Loucy (cell line): Measurements from ENCODE around the gene KLHDC8A.

Experiments
- EZH2phosphoT487 ChIP-seq: fragments of 200-600 bp; IDR thresholded peaks from 2 replicates; pipeline ENCODE4 v1.6.1; 2018; ENCODE audit warnings: antibody characterized with exemption, mild to moderate bottlenecking, moderate library complexity, borderline replicate concordance
- TF ChIP-seq, protein P1 (sequence below): fragments of 200-600 bp; sonication (generic); conservative IDR thresholded peaks from 2 replicates; pipeline ENCODE4 v1.5.1; 2014; ENCODE audit warnings: mild to moderate bottlenecking, antibody characterized with exemption, low read length

DNA sequence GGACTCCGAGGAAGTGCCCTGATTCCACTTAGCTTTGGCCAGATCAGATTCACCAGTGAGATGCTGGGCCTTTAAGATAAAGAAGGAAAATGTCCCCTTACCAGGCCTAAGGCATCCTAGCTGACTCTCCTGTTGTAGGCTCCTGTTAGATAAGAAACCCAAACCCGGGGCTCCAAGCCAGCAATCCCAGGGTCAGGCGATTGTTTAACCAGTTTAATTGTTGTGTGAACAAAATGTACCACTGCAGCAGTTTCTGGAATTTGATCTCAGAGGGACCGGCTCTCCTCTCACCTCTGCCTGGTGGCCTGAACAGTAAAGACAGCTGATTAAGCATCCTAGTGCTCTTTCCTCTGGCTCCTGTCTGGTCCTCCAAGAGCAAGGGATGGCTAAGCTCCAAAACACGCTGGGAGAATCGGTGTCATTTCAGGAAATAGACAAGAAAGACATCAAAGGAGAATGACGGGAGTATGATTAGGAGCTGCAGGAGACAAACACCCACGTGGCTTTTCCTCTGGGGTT, 9.3 kb upstream of the KLHDC8A start:
- TF ChIP-seq, protein P1, sequence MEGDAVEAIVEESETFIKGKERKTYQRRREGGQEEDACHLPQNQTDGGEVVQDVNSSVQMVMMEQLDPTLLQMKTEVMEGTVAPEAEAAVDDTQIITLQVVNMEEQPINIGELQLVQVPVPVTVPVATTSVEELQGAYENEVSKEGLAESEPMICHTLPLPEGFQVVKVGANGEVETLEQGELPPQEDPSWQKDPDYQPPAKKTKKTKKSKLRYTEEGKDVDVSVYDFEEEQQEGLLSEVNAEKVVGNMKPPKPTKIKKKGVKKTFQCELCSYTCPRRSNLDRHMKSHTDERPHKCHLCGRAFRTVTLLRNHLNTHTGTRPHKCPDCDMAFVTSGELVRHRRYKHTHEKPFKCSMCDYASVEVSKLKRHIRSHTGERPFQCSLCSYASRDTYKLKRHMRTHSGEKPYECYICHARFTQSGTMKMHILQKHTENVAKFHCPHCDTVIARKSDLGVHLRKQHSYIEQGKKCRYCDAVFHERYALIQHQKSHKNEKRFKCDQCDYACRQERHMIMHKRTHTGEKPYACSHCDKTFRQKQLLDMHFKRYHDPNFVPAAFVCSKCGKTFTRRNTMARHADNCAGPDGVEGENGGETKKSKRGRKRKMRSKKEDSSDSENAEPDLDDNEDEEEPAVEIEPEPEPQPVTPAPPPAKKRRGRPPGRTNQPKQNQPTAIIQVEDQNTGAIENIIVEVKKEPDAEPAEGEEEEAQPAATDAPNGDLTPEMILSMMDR, result no peak
- no peak for TF ChIP-seq EZH2phosphoT487
